Vagina (tissue), 2 donors: Measurements from ENCODE around the gene SLC12A4. TPM values are rescaled to one million over a fixed set of nuclear protein-coding genes. Genes with fewer than 3 reads are reported as not detected.

Experiments used
- DNase-seq, 2 donors: peaks; one replicate each; pipeline ENCODE4 v3.0.0-alpha.2; 2017; ENCODE audit errors: extremely low spot score in 2 of 2
- H3K27ac ChIP-seq: fragments of 200-600 bp; sonication (generic); one replicate; pipeline ENCODE4 v1.5.1; 2019
- H3K27me3 ChIP-seq: fragments of 200-600 bp; sonication (generic); one replicate; pipeline ENCODE4 v1.5.1; 2019
- H3K36me3 ChIP-seq, 2 donors: fragments of 200-600 bp; sonication (generic); one replicate each; pipeline ENCODE4 v1.5.1; 2017 to 2019
- H3K4me1 ChIP-seq: fragments of 200-600 bp; sonication (generic); one replicate; pipeline ENCODE4 v1.5.1; 2019
- H3K4me3 ChIP-seq, 2 donors: fragments of 200-600 bp; sonication (generic); 1 replicate in 1 of 2; 2 replicates in 1 of 2; pipeline ENCODE4 v1.5.1; 2016 to 2019
- H3K9me3 ChIP-seq: fragments of 200-600 bp; sonication (generic); one replicate; pipeline ENCODE4 v1.5.1; 2019
- POLR2A ChIP-seq, 2 donors: fragments of 450-650 bp; IDR thresholded peaks; one replicate each; pipeline ENCODE4 v1.6.1; 2017; ENCODE audit warnings: antibody characterized with exemption in 2 of 2, mild to moderate bottlenecking in 2 of 2, moderate library complexity in 2 of 2
- POLR2AphosphoS5 ChIP-seq, 2 donors: sonication (generic); formaldehyde crosslinking; IDR thresholded peaks; one replicate each; pipeline ENCODE4 v1.9.0; 2017; ENCODE audit warnings: antibody characterized with exemption in 2 of 2, mild to moderate bottlenecking in 2 of 2, low read depth in 1 of 2; ENCODE audit not compliant: insufficient read depth in 1 of 2
- intact Hi-C: fragments of 100-400 bp; cut with DNase I; formaldehyde crosslinking; loops from one replicate; pipeline ENCODE4 v1.15.1; 2023
- total RNA-seq: library from RNA; depleted of rRNA; stranded (reverse); fragments of >200 nt; gene quantifications from one replicate; pipeline ENCODE4 v1.2.3, GENCODE V29; 2016
- TF ChIP-seq, protein P1 (sequence below), 3 experiments: fragments of 450-650 bp in 2 of 3; fragments of 200-600 bp in 1 of 3; sonication (generic) in 1 of 3; IDR thresholded peaks; one replicate each; pipeline ENCODE4 v1.5.1; 2017 to 2019; ENCODE audit warnings: antibody characterized with exemption in 3 of 3, mild to moderate bottlenecking in 2 of 3, moderate library complexity in 2 of 3

The SLC12A4 gene
- total RNA-seq, 1 donor from 2014 or later: 43.2 TPM

DNA sequence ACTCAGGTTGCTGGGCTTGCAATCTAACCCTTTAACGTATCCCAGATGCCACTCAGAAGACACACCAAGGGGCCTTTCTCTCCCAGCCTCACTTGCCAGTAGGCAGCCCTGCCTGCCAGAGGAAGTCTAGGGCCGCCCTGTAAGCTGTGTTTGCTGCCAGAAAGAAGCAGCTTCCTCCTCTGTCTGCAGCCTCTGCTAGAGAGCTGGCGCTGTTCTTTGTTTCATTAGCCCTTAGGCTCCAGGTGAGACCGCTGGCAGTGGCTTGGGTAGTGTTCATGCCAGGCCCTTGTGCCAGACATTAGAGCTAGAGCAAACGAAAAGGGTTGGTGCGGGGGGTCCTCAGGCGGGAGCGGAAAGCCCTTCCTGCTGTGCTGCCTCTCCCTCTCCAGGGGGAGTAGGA is 45.7 kb downstream of the SLC12A4 start:
- no peaks in the 10 kb centered on the region for H3K27me3 ChIP-seq
- H3K9me3 ChIP-seq: no peaks in the 10 kb centered on the region
- no peak overlapping the region for H3K27ac ChIP-seq
- no peak for TF ChIP-seq POLR2AphosphoS5 (IDR thresholded peaks at IDR 0.05; ENCODE audit: insufficient read depth in 1 of 2, low read depth in 1 of 2)
- no peak overlapping the region for H3K4me3 ChIP-seq
- peaks cover 54% of the 10 kb centered on the region for H3K4me1 ChIP-seq
- no peak for DNase-seq
- intact Hi-C loops: no loop called here
- H3K36me3 ChIP-seq: peaks cover 0 to 16% of the 10 kb centered on the region in 2 donors

DNA sequence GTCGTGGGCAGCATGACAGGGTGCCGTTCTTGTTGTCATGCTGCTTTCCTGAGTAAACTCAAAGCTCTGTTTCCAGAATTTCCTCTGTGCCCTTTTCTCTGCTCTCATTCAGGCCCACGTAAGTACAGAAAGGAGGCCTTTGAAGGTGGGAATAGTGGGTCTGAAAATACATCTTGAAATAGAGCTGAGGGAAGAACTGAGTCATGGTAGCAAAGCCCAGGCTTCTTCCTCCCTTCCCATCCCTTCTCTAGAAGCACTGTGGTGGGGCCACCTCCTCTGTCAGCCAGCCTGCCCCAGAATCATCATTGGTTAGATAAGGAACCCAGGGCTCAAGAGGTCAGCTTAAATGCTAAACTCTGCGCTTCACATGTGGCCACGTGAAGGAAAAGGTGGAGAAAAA is 46.2 kb downstream of the SLC12A4 start:
- no peak overlapping the region for H3K4me3 ChIP-seq
- peaks cover 0 to 11% of the 10 kb centered on the region in 2 donors for H3K36me3 ChIP-seq
- H3K4me1 ChIP-seq: peaks cover 60% of the 10 kb centered on the region
- TF ChIP-seq, protein P1, sequence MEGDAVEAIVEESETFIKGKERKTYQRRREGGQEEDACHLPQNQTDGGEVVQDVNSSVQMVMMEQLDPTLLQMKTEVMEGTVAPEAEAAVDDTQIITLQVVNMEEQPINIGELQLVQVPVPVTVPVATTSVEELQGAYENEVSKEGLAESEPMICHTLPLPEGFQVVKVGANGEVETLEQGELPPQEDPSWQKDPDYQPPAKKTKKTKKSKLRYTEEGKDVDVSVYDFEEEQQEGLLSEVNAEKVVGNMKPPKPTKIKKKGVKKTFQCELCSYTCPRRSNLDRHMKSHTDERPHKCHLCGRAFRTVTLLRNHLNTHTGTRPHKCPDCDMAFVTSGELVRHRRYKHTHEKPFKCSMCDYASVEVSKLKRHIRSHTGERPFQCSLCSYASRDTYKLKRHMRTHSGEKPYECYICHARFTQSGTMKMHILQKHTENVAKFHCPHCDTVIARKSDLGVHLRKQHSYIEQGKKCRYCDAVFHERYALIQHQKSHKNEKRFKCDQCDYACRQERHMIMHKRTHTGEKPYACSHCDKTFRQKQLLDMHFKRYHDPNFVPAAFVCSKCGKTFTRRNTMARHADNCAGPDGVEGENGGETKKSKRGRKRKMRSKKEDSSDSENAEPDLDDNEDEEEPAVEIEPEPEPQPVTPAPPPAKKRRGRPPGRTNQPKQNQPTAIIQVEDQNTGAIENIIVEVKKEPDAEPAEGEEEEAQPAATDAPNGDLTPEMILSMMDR (IDR thresholded peaks at IDR 0.05): no peak
- TF ChIP-seq POLR2A (IDR thresholded peaks at IDR 0.05) (no peak), POLR2AphosphoS5 (IDR thresholded peaks at IDR 0.05; ENCODE audit: insufficient read depth in 1 of 2, low read depth in 1 of 2) (no peak)
- H3K27ac ChIP-seq: no peak overlapping the region
- no peaks in the 10 kb centered on the region for H3K9me3 ChIP-seq
- intact Hi-C loops: no loop called here
- H3K27me3 ChIP-seq: no peaks in the 10 kb centered on the region
- no peak for DNase-seq

DNA sequence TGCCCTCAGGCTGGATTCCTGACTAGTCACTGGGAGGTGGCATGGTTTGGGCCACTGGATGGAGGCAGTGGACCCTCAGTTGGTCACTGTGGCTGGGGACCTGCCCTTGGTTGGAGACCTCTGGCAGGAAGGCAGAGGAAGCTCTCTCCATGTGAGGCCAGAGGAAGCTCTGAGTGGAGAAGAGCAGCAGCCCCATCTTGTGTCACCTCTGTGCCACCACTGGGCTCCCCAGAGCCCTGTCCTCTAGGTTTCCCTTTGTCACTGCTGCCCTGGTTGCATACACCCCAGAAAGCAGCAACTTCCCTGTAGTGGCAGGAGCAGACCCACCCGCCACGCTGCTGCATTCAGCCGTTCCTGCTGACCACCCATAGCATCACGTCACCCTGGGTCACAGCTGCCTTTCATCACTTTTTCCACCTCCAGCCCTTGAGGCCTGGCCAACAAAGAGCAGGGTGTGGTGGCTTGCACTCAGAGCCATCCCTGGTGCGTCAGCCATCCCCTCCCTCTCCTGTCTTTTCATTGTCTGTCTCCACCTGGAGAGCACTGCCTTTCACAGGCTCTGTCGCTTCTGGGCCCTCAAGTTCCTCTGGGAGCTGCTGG is 48.7 kb downstream of the SLC12A4 start:
- Histone ChIP-seq H3K27ac (no peak overlapping the region), H3K9me3 (no peaks in the 10 kb centered on the region), H3K36me3 (peaks cover 0 to 21% of the 10 kb centered on the region in 2 donors), H3K4me1 (peaks cover 67% of the 10 kb centered on the region), H3K27me3 (no peaks in the 10 kb centered on the region), H3K4me3 (no peak overlapping the region)
- TF ChIP-seq, protein P1 (IDR thresholded peaks at IDR 0.05): no peak
- TF ChIP-seq POLR2AphosphoS5 (IDR thresholded peaks at IDR 0.05; ENCODE audit: insufficient read depth in 1 of 2, low read depth in 1 of 2): no peak
- no peak for TF ChIP-seq POLR2A (IDR thresholded peaks at IDR 0.05)
- intact Hi-C loops: no loop called here
- DNase-seq: no peak

DNA sequence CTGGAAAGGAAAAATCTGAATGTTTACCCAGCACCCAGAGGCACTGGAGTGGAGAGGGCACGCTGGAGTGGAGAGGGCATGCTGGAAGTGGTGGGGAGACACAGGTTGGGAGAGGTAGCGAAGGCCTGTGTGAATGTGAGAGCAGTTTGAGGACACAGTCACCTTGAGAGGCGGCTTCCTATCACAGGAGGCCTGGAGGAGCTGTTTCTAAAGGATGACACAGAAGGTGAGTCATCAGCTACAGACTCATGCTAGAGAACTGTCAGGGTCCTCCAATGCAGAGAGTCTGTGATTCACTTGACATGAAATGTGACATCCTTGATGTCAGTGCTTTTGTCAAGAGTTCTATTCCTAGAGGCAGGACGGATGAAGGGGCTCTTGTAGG is 50.6 kb downstream of the SLC12A4 start:
- Histone ChIP-seq H3K4me3 (no peak overlapping the region), H3K27me3 (no peaks in the 10 kb centered on the region), H3K9me3 (no peaks in the 10 kb centered on the region), H3K4me1 (peaks cover 60% of the 10 kb centered on the region), H3K36me3 (peaks cover 0 to 11% of the 10 kb centered on the region in 2 donors), H3K27ac (no peak overlapping the region)
- TF ChIP-seq, protein P1 (IDR thresholded peaks at IDR 0.05): no peak
- TF ChIP-seq POLR2A (IDR thresholded peaks at IDR 0.05) (no peak), POLR2AphosphoS5 (IDR thresholded peaks at IDR 0.05; ENCODE audit: insufficient read depth in 1 of 2, low read depth in 1 of 2) (no peak)
- intact Hi-C loops: no loop called here
- DNase-seq: no peak

DNA sequence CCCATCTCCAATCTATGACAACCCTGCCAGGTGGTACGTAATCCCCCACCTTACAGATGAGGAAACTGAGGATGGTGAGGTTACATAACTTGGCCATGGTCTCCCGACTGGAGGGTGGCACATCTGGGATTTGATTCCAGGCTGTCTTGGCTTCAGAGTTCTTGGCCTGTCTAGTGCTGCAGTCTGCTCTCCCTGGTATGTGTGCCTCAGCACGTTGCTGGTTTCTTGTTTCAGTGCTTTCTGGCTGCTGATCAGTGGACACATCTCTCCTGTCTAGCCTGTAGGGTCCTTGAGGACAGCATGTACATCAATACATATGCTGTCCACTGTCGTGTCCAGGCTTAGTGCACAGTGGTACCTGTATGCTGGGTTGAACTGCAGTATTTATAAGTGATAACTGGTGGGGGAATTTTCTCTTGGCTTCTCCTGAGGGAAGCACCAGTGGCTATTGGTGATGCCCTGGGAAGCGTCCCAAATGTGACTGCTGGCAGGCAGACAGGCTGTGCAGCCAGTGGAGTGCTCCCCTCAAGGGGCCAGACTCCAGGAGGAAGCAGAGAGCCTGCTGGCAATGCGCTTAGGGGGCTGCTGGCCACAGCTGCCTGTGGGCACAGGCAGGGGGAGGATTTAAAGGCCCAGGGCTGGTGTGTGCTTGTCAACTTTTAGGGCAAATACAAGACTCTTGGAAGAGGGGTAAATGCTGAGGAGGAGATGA is 51.1 kb downstream of the SLC12A4 start:
- Histone ChIP-seq H3K36me3 (peaks cover 0 to 11% of the 10 kb centered on the region in 2 donors), H3K27ac (no peak overlapping the region), H3K4me1 (peaks cover 54% of the 10 kb centered on the region), H3K27me3 (no peaks in the 10 kb centered on the region), H3K9me3 (no peaks in the 10 kb centered on the region), H3K4me3 (no peak overlapping the region)
- intact Hi-C loops: no loop called here
- no peak for DNase-seq
- TF ChIP-seq POLR2AphosphoS5 (IDR thresholded peaks at IDR 0.05; ENCODE audit: insufficient read depth in 1 of 2, low read depth in 1 of 2) (no peak), POLR2A (IDR thresholded peaks at IDR 0.05) (no peak)
- TF ChIP-seq, protein P1 (IDR thresholded peaks at IDR 0.05): no peak
